ENCODE data around the gene KIAA1586.

DNA sequence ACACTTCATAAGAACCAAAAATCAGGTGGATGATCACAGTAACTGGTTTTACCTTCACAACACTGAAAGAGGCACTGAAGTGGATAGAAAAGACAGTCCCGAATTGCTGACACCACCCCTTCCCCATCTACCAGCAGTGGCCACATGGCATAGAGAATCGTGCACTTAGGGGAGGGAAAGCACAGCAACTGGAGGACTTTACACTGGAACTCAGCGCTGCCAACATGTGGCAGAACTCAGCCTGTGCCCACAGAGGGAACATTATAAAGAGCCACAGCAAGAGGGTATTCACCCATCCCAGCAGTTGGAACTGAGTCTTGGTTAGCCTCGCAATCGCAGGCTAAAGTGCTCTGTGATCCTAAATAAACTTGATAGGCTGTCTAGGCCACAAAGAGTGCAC, 6.5 kb upstream of the KIAA1586 start:
- TF ChIP-seq, protein P1, sequence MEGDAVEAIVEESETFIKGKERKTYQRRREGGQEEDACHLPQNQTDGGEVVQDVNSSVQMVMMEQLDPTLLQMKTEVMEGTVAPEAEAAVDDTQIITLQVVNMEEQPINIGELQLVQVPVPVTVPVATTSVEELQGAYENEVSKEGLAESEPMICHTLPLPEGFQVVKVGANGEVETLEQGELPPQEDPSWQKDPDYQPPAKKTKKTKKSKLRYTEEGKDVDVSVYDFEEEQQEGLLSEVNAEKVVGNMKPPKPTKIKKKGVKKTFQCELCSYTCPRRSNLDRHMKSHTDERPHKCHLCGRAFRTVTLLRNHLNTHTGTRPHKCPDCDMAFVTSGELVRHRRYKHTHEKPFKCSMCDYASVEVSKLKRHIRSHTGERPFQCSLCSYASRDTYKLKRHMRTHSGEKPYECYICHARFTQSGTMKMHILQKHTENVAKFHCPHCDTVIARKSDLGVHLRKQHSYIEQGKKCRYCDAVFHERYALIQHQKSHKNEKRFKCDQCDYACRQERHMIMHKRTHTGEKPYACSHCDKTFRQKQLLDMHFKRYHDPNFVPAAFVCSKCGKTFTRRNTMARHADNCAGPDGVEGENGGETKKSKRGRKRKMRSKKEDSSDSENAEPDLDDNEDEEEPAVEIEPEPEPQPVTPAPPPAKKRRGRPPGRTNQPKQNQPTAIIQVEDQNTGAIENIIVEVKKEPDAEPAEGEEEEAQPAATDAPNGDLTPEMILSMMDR (IDR thresholded peaks at IDR 0.05): no peak
- TF ChIP-seq POLR2A (IDR thresholded peaks at IDR 0.05) (no peak), EP300 (IDR thresholded peaks at IDR 0.05) (no peak), POLR2AphosphoS5 (IDR thresholded peaks at IDR 0.05) (no peak)
